Neural progenitor cell (in vitro differentiated cells): ENCODE data around the gene OR10H5.

Source experiments
- CTCF ChIP-seq: fragments of 200-600 bp; sonication (generic); IDR thresholded peaks from 2 replicates; pipeline ENCODE4 v1.5.1; 2017; ENCODE audit warnings: antibody characterized with exemption, mild to moderate bottlenecking
- EZH2 ChIP-seq: fragments of 200-600 bp; sonication (generic); IDR thresholded peaks from 2 replicates; pipeline ENCODE4 v1.6.1; 2017; ENCODE audit warnings: antibody characterized with exemption, mild to moderate bottlenecking, moderate library complexity

- no peak for TF ChIP-seq CTCF
- TF ChIP-seq EZH2, result no peak
Measured at GRCh38 chr19:15815306-15815705, 27.8 kb downstream of the OR10H5 start, which contains the start of gene OR10H1.
